NCI-H2107 treated with DMSO at 0.1 percent for 48 hours (cell line): ENCODE data around the gene PRKCH.

ENCODE experiments used
- DNase-seq: peaks from one replicate; lab custom pipeline; 2025; ENCODE audit not compliant: unreplicated experiment; lab: John Stamatoyannopoulos, UW

The PRKCH gene

DNA sequence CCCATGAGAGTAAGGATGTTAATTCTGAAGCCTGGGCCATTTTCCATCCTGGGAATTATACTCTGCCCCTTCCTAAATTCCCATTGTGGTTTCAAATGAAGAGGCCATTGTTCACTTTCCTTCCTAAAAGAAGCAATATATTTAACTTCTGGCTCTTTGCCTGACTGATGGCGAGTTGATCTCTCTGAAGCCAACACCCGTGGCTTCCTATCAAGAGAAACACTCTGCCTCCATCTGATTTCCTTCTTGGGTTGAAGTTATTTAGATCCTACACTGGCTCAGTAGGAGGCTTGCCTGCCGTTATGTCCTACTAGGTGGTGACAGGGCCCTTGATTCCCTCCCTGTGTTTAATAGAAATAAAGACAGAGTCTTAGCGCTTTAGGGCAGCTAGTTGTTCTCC is 97.4 kb downstream of the PRKCH start:
- peak; percentile 39 for DNase-seq

DNA sequence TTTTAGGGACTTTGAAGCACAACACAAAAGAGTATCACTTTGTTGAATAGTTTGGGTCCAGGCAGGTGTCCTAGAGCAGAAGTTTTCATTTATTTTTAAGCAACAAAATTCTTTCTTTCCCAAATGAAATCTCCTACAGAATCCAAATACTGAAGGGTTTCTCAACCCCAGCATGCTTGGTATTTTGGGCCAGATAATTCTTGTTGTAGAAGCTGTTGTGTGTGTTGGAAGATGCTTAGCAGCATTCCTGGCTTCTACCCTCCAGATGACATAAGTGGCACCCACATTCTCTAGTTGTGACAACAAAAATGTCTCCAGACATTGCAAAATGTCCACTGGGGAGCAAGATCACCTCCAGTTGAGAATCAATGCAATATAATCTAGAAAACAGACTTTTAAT is 97.8 kb downstream of the PRKCH start:
- no peak for DNase-seq

DNA sequence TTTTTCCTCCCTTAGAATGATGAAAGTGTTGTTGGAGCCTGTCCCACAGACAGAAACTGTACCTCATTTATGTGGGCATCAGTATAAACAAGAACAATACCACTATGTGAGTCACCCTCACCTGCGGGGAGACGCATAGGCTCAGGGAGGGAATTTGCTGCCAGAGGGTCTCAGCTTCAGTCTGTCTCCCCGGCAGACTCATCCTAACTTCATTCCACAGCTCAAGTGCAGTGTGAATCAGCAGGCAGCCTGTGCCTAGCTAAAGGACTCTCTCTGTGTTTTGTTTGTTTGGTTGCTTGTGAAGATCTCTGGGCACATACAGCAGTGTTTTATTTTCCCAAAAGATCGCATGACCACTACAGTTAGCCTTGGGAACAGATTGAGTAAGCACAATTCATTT is 98.9 kb downstream of the PRKCH start:
- DNase-seq = no peak

DNA sequence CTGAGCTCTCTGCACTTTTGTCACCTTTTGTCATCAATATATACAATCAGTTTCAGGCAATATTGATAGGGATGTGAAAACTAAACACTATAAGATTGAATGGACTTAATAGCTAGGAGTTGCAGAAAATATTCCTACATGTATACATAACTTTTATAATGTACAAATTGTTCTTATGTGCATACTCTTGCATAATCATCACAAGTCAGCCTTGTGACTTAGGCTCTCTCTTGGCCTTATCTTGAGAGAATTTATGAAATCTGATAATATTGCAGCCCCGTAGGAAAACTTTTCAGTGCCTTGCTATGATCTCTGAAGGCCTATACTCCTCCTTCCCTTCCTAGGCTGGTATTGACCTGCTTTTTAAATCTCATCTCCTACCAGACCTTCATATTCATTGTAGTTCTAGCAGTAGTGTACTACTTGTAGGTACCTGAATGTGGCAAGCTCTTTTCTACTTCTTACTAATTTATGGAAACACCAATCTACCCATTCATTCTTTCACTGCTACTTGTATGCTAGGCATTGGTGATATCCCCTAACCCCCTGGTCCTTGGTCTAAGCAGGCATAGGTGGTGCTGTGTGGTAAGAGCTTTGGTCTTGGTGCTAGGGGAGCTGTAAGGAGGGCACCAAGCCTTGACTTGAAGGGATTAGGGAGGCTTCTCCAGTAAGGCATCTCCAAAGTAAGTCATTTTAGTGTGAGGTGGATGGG is 100.0 kb downstream of the PRKCH start:
- DNase-seq = no peak

DNA sequence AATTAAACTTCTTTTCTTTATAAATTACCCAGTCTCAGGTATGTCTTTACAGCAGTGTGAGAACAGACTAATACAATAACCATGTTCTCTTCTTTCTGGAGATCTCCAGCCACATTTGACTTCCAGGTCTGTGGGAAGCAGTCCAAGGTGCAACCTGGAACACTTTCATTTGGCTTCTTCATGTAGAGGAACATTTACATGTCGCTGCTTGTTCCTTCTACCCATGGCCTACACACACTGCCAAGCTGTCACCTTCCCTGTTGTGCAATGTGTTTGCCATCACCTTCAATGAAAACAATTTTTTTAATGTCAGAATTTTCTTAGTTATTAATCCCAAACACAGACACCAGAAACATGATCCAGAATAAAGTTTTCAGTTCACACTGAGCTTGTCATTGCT is 104.7 kb downstream of the PRKCH start:
- DNase-seq = no peak

DNA sequence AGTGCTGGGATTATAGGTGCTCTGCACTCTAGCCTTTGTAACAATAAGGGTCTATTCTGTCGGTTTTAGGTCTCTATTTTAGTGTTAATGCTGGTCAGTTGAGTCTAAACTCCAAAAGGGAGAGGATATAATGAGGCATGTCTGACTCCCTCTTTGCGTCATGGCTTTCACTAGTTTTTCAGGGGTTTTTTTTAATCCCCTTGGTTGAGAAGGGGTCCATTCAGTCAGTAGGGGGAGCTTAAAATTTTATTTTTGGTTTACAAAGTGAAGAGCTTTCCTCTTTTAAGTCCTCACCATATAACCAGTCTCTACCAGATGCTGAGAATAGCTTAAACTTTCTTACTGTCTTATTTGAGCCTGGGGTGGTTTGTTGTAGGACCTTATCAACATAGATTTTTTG is 106.9 kb downstream of the PRKCH start:
- no peak for DNase-seq

DNA sequence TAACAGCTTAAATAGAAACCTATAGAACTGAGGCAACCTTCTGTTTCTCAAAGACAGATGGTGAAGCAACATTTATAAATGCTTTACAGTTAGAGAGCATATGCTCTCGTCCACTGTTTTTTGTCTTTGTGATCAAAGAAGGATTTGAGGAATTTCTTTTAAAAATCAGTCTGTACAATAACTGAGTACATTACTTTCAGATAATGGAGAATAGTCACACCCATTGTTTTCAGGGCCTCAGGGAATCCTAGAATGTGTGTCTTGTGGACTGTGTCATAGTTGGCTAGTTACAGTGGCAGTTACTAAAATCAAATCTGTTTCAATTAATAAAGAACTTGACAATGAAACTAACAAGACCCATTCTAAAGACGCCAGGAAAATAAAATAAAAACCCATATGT is 107.9 kb downstream of the PRKCH start:
- no peak for DNase-seq

DNA sequence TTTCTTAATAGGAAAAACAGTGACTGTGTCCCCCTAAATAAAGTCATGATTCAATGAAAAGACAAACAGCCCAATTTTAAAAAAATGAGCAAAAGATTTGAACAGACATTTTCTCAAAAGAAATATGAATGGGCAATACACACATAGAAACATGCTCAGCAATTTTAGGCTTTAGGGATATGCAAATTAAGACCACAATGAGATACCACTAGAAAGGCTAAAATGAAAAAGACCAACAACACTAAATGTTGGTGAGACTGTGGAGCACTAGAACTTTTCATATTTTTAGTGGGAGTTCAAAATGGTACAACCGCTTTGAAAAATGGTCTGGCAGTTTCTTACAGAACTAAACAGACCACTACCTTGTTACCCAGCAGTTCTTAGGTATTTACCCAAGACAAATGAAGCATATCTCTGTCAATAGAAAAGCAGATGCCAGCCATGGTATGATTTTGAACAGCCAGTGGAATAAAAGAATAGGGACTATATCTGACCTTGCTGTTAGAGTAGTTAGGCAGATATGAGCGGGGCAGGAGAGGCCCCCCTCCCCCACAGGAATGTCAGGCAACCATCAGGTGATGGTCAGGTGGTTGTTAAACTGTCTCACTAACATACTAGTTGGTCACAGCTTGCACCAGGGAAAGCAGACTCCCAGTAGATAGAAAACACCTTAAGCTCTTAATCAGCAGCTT is 108.8 kb downstream of the PRKCH start:
- no peak for DNase-seq

DNA sequence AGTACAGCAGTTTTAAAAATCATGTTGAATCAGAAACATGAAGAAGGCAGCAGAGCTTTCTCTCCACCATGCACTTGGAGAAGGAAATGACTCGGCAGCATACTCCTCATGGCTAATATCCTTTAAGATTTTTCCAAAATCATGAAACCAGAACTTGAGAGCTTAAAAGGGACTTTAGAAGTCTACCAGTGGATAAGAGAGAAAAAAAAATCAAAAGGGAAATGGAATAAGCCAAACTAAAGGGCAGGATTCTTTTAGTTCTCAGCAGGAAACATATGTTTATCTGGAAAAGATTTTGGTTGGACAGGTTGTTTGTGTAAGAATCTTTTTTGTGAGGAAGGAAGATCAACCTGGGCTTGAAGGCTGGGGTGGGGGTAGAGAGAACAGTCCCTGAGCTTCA is 111.8 kb downstream of the PRKCH start:
- no peak for DNase-seq

DNA sequence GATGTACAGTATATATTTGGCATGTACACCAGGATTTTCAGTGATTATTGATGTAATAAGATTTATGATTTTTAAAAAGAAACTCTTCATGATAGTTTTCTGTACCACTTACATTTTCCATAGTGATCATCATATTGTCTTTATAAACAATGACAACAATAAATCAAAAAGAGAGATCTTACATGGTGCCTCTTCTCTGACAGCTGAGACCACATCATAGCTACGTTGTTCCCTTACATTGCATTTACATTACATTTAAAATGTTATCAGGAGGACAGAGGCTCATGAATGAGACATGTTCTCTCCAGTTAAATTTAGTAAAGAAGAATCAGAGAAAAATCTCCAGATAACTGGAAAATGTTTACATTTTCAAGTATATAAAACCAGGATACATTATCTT is 112.4 kb downstream of the PRKCH start:
- no peak for DNase-seq

DNA sequence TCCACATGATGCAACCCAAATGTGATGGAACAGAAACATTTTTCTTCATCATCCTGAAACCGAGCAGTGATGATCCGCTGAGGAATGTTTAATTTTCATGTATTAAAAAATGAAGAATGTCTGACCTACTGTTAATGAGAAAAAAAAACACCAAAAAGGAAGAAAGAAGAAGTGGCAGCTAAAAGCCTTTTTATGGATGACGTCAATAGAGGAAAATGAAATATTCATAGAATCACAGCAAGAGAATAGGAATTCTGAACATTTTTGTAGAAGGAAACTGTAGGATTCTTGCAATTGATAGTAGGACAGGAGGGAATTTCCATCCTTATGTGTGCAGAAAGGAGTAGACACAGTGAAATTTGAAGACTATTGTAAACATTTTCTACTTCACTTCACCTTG is 112.9 kb downstream of the PRKCH start:
- DNase-seq = no peak

DNA sequence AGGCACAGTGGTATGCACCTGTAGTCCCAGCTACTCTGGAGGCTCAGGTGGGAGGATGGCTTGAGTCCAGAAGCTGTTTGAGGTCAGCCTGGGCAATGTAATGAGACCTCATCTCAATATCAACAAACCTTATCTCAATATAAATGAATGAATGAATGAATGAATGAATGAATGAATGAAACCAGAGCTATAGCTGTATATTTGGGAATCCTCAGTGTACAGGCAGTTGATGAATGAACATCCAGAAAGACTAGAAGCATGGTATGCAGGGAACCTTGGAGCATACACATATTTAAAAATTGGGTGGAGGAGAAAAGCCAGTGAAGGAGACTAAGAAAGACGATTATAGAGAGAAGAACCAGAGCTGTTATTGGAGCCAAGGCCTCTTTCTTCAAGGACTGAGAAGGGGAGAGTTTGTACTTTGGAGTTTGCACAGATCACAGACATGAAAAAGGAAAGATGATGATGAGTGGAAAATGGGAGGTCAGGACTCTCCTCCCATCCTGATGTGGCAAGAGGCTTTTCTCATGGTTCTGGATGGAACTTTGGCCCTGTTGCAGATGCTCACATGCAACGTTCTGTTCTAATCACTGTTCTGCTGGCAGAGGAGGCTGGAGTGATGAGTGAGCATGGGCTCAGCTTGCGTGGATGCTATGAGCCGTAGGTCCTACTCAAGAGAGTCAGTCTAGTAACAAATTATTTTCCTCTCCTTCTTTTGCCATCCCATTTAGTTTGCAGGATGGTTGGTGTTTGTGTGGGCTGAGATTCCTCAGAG is 114.4 kb downstream of the PRKCH start:
- no peak for DNase-seq

DNA sequence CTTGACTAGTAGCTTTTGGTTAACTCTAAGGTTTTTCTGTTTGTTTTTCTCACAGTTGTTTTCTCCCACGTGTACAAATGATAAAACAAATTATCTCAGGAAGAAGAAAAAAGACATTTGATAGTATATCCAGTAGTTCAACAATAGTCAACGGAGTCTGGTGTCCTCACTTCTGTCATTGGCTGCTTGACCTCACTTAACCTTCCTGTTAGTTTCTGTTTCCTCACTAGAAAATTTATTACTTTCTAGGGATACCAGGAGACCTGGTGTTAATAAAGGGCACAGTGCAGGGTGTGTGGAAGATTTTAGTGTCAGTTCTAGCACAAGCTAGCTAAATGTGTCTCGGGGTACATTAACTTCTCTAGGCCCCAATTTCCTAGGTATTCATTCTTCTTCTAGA is 116.0 kb downstream of the PRKCH start:
- DNase-seq = no peak

DNA sequence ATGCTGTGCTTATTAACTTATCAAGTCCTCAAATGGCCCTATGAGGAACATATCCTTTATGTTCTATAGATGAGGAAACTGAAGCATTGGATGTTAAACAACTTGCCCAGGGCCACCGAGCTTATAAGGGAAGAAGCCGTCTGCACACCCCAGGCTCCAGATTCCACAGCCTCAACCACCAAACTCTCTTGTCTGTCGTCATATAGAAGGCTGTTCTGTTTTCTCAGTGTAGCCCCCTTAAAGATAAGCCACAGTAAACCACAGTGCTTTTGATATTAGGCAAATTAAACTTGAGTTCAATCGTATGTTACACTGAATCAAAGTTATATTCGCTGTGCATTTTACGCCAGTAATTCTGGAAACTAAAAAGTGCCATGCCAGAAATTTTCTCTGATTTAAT is 116.7 kb downstream of the PRKCH start:
- DNase-seq = no peak

DNA sequence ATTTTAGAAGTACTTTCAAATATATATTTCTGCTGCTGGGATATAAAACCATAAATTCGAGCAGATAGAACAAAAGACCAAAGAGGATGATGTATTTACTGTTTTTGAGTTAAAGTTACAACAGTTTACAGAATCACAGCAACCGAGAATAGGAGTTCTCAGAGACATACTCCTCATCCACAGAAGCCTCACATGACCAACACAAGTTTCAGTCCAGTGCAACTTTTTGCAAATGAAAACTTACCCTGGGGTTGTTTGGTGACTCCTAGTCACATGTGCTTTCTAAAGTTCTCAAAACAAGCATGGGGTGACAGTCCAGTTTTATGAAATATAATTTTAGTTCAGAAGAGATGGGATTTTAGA is 117.1 kb downstream of the PRKCH start:
- DNase-seq = no peak

DNA sequence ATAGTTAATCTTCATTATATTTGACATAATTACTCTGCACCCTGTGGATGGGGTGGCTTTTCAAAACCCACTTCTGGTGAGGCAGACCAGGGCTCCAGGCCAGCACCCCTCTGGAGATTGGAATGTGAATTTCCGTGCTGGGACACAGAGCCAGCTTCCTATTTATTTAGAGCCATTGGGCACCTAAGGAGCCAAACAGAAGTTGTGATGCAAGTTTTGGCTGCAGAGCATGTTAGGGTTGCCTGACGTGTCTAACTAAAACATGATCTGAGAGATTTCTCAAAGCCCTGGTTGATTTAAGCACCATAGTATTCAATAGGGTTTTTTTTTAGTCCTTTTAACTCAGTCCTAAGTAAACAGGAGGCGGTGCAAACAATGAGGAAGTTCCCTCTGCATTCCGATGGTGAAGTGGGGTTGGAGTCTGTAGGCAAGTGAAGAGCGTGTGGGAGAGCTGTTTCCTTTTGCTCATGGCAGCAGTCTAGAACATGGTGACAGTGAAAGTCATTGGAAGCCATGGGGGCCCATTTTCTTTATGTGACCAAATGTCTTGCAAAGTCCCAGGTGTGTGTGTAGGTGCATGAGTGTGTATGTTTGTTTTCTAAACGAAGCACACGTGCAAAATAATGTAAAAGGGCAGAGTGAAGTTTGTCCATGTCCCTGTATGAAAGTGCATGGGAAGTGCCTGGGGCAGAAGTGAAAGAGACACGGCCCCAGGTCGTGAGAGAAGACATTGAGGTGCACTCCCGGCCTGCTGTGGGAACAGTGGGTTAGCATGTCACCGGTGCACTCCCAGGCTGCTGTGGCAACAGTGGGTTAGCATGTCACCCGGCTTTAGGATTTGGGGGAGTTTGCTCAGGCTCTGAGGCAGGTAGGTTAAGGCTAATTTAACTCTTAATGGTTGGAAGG is 117.7 kb downstream of the PRKCH start:
- DNase-seq = no peak

DNA sequence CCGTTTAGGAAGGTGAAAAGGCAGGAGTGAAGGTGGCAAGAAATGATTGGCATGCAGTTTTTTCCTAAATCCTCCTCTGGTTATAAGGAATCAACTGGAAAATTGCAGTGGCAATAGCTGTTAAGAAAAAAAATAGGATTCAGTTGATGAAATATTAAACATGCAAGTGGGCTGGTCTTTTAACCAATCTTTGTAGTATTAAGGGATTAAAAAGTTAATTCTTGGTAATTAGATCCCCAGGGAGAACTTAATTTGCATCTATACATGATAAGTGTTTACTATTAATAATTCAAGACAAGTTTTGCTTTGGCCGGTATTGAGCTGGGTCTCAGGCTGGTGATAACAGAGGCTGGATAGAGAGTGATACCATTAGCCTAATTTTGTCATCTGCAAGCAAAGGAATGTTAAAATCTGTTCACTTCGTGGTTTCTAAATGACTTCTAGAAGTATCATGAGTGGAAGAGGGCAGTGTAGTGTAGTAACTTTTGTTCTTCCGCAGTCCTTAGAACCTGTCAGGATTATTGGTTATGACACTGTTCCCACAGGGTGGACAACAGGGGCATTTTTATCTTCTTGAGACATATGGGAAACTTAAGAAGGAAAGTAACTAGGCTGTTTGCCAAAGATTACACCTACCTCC is 118.5 kb downstream of the PRKCH start:
- no peak for DNase-seq

DNA sequence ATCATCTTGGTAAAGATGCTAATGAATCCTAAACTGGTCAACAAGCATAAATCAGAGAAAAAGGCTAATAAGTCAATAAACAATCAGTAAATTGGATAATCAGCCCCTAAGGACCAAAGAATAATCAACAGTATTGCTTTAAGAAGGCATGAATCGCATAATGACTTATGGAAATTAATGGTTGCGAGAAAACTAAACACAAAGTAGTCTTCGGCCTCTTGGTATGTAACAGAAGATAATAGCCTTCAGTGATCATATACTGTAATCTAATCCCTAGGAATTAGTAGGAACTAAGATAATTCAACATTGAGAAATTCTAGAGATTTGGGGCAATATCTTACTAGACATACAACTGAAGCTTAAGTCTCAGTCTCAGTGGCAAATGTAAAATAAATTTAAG is 122.1 kb downstream of the PRKCH start:
- no peak for DNase-seq

DNA sequence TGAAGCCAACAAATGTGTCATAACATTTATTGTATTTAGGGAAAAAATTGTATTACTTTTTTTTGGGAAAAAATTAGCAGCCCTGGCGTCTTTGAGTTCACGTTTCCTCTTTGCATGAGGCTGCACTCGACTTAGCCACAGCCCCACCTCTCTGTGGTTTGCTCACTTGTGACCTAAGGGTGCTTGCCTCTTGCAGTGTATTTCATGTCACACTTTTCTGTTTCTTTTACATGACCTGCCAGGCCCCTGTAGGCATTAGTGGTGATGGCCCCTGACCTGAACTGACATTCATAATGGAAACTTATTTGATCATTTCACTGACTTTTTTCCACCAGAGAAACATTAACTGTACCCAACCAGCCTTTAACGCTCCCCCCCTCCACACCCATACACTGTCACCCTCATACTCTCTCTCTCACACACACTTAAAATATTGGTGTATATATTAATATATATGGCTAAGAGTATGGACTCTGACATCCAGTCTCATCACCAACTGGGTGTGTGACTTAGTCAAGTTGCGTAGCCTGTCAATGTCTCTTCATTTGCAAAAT is 122.9 kb downstream of the PRKCH start:
- DNase-seq = no peak

DNA sequence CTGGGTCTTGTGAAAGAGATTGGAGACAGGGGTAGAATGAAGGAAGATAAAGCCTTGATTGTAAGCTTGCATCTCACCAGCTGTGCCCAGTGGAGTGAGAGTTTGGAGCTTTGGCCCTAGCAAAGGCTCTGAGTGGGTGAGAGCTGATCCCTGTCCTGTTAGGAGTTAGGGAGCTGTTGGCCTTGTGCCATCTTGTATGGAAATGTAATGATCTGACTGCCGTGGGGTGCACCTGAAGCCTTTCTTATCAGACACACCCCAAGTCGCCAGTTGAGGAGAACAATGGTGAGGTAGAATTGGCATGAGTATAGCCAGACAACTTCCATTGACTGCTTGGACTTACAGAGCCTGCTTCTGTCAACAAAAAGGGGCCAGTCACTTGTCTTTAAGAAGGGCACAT is 130.1 kb downstream of the PRKCH start:
- DNase-seq = peak; percentile 34
